Measurements from ENCODE around the gene COG6. TPM values are rescaled to one million over a fixed set of nuclear protein-coding genes. Genes with fewer than 3 reads are reported as not detected.

The COG6 gene
- total RNA-seq, 4 donors from 2014 or later, result 17.6 to 109 (median 27.6) TPM

DNA sequence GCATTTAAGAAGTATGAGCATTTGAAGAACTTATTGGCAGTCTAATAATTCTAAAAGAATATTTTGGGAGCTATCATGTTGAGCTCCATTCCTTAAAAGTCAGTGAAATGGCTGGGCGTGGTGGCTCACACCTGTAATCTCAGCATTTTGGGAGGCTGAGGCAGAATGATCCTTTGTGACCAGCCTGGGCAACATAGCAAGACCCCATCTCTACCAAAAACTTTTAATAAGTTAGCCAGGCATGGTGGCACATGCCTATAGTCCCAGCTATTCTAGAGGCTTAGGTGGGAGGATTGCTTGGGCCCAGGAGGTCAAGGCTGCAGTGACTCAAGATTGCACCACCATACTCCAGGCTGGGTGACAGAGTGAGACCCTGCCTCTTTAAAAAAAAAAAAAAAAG is 8.0 kb downstream of the COG6 start:
- no peak for DNase-seq
- Histone ChIP-seq H3K36me3 (peaks cover 0 to 28% (median 0%) of the 10 kb centered on the region in 4 donors), H3K4me1 (no peaks in the 10 kb centered on the region), H3K27me3 (no peaks in the 10 kb centered on the region), H3K9me3 (no peaks in the 10 kb centered on the region), H3K27ac (no peak overlapping the region), H3K4me3 (no peak overlapping the region)
- TF ChIP-seq POLR2AphosphoS5 (IDR thresholded peaks at IDR 0.05) (no peak), POLR2A (IDR thresholded peaks at IDR 0.05) (no peak), EP300 (IDR thresholded peaks at IDR 0.05; ENCODE audit: low read depth) (no peak)
- TF ChIP-seq, protein P1, sequence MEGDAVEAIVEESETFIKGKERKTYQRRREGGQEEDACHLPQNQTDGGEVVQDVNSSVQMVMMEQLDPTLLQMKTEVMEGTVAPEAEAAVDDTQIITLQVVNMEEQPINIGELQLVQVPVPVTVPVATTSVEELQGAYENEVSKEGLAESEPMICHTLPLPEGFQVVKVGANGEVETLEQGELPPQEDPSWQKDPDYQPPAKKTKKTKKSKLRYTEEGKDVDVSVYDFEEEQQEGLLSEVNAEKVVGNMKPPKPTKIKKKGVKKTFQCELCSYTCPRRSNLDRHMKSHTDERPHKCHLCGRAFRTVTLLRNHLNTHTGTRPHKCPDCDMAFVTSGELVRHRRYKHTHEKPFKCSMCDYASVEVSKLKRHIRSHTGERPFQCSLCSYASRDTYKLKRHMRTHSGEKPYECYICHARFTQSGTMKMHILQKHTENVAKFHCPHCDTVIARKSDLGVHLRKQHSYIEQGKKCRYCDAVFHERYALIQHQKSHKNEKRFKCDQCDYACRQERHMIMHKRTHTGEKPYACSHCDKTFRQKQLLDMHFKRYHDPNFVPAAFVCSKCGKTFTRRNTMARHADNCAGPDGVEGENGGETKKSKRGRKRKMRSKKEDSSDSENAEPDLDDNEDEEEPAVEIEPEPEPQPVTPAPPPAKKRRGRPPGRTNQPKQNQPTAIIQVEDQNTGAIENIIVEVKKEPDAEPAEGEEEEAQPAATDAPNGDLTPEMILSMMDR (IDR thresholded peaks at IDR 0.05), result no peak
- intact Hi-C loops (cut with DNase I; ENCODE audit: low total_unique reads), result no loop called here
- in situ Hi-C loops (cut with MboI; ENCODE audit: low pct_ligation_motif_present in 1 of 4, low pct_unique_long_range_greater_than_20kb in 1 of 4, low sequenced_read_pairs in 3 of 4), result no loop called here
- 100% methylated on average over 1 of the region's 1 CpG; no CpG with 5 or more reads in 1 of the 2 donors for WGBS, 2 donors (ENCODE audit: low coverage in 1 of 2)

DNA sequence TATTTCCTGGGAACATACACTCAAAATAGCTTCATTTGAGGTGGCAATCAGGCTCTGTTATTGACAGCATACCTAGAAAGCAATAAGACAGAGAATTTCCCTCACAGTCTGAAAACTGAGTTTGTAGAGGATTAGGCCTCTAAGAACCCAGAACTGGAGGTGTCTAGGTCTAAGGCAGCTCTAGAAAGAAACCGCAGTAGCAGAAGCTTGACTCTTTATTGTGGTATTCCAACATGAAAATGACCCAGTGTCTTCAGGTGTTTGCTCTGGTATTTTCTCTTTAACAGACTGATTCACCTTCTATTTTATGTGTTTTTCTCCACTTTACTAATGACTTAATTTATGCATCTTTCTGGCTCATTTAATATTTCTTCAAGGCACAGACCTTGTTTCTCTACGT is 8.5 kb downstream of the COG6 start:
- WGBS, 2 donors (ENCODE audit: low coverage in 1 of 2), result 44 to 61% methylated on average over 2 of the region's 2 CpGs
- no peaks in the 10 kb centered on the region for H3K9me3 ChIP-seq
- TF ChIP-seq, protein P1 (IDR thresholded peaks at IDR 0.05), result no peak
- TF ChIP-seq POLR2A (IDR thresholded peaks at IDR 0.05) (no peak), EP300 (IDR thresholded peaks at IDR 0.05; ENCODE audit: low read depth) (no peak), POLR2AphosphoS5 (IDR thresholded peaks at IDR 0.05) (no peak)
- H3K27ac ChIP-seq, result no peak overlapping the region
- no peaks in the 10 kb centered on the region for H3K4me1 ChIP-seq
- H3K4me3 ChIP-seq, result no peak overlapping the region
- in situ Hi-C loops (cut with MboI; ENCODE audit: low pct_ligation_motif_present in 1 of 4, low pct_unique_long_range_greater_than_20kb in 1 of 4, low sequenced_read_pairs in 3 of 4), result no loop called here
- intact Hi-C loops (cut with DNase I; ENCODE audit: low total_unique reads), result no loop called here
- no peak for DNase-seq
- no peaks in the 10 kb centered on the region for H3K27me3 ChIP-seq
- peaks cover 0 to 28% (median 0%) of the 10 kb centered on the region in 4 donors for H3K36me3 ChIP-seq

DNA sequence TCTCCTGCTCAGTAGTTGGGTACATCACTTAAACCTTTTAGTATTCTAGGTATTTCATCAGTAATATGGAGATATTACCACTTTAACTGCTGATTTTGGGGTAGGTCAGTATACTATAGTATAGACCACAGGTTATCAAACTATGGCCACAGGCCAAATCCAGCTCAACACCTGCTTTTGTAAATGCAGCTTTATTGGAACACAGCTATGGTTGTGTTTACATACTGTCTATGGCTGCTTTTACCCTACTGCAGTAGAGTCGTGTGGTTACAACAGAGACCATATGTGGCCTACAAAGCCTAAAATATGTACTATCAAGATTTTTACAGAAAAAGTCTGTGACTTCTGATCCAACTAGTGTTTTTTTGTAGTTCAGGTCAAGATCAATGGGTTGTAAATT is 10.3 kb downstream of the COG6 start:
- TF ChIP-seq EP300 (IDR thresholded peaks at IDR 0.05; ENCODE audit: low read depth), result no peak
- no peak for TF ChIP-seq POLR2AphosphoS5 (IDR thresholded peaks at IDR 0.05)
- no peak overlapping the region for H3K27ac ChIP-seq
- H3K9me3 ChIP-seq, result no peaks in the 10 kb centered on the region
- whole genome bisulfite sequencing, 2 donors (ENCODE audit: low coverage in 1 of 2), result 50% methylated on average over 1 of the region's 1 CpG
- intact Hi-C loops (cut with DNase I; ENCODE audit: low total_unique reads) (no loop called here), in situ Hi-C loops (cut with MboI; ENCODE audit: low pct_ligation_motif_present in 1 of 4, low pct_unique_long_range_greater_than_20kb in 1 of 4, low sequenced_read_pairs in 3 of 4) (no loop called here)
- H3K36me3 ChIP-seq, result peaks cover 0 to 17% (median 0%) of the 10 kb centered on the region in 4 donors
- H3K4me3 ChIP-seq, result no peak overlapping the region
- no peak for DNase-seq
- H3K27me3 ChIP-seq, result no peaks in the 10 kb centered on the region
- H3K4me1 ChIP-seq, result peaks cover 0 to 5% (median 2%) of the 10 kb centered on the region in 4 donors

DNA sequence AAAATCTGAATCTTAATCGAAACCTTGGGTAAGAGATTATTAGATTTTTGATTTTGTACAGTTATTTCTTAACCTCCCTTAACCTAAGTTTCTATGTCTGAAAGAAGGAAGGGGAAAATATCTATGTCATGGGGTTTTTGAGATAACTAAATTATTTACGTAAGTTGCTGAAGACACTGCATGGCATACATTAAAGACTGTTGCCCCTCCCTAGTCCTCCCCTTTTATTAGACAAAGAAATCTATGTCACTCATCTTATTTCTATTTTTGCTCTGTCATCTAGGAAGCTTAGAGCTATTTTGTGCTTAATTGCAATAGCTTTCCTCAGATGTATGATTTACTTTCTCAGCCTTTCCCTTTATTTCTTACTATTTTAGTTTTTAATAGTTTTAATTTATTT is 15.0 kb downstream of the COG6 start:
- H3K27me3 ChIP-seq, result no peaks in the 10 kb centered on the region
- H3K27ac ChIP-seq, result no peak overlapping the region
- DNase-seq, result no peak
- TF ChIP-seq, protein P1 (IDR thresholded peaks at IDR 0.05), result no peak
- no peak for TF ChIP-seq EP300 (IDR thresholded peaks at IDR 0.05; ENCODE audit: low read depth)
- no peak for TF ChIP-seq POLR2A (IDR thresholded peaks at IDR 0.05)
- TF ChIP-seq POLR2AphosphoS5 (IDR thresholded peaks at IDR 0.05), result no peak
- in situ Hi-C loops (cut with MboI; ENCODE audit: low pct_ligation_motif_present in 1 of 4, low pct_unique_long_range_greater_than_20kb in 1 of 4, low sequenced_read_pairs in 3 of 4), result no loop called here
- no peak overlapping the region for H3K4me3 ChIP-seq
- 73 to 83% methylated on average over 2 of the region's 2 CpGs for WGBS, 2 donors (ENCODE audit: low coverage in 1 of 2)
- peaks cover 0 to 14% (median 2%) of the 10 kb centered on the region in 4 donors for H3K4me1 ChIP-seq
- no peaks in the 10 kb centered on the region for H3K36me3 ChIP-seq
- no peaks in the 10 kb centered on the region for H3K9me3 ChIP-seq
- intact Hi-C loops (cut with DNase I; ENCODE audit: low total_unique reads), result loop anchor here (10.0 kb wide), 1 partner anchor 626 kb away; no protein-coding TSS in a partner anchor
